ENCODE data around the gene FMNL2.

GRCh38 chr2:152581360-152581759, 246.4 kb downstream of the FMNL2 start:
- TF ChIP-seq CTCF (conservative IDR thresholded peaks at IDR 0.05) (no peak), EZH2 (IDR thresholded peaks at IDR 0.05; ENCODE audit: low read depth) (no peak)

Data from PC-9 (cell line).